Parietal lobe (tissue), 1 donor: ENCODE results near the gene TPH2. TPM values are rescaled to one million over a fixed set of nuclear protein-coding genes. Genes with fewer than 3 reads are reported as not detected.

Experiments used
- total RNA-seq: library from RNA; depleted of rRNA; stranded (reverse); fragments of >200 nt; gene quantifications from one replicate; pipeline ENCODE4 v1.2.3, GENCODE V29; 2014

Gene TPH2
- total RNA-seq: not detected

GRCh38 chr12:71938728-71939385 lies at the start of gene TPH2:
Gene TPH2, plus strand, starts transcription at chr12:71938845. Its CDS starts 142 bp downstream, at chr12:71938987.

Other genes starting within 250 kb of the TPH2 start
- 15.7 TPM for gene RAB21, start 184.0 kb upstream of the TPH2 start, total RNA-seq
- 48.2 TPM for gene TBC1D15, start 99.1 kb upstream of the TPH2 start, total RNA-seq